HG03196 (cell line): ENCODE results near the gene RBPMS2.

Experiments
- ATAC-seq: cut with Tn5 transposase; IDR thresholded peaks from one replicate; pipeline ENCODE4 v1.9.1; 2021; ENCODE audit not compliant: unreplicated experiment

Gene RBPMS2

DNA sequence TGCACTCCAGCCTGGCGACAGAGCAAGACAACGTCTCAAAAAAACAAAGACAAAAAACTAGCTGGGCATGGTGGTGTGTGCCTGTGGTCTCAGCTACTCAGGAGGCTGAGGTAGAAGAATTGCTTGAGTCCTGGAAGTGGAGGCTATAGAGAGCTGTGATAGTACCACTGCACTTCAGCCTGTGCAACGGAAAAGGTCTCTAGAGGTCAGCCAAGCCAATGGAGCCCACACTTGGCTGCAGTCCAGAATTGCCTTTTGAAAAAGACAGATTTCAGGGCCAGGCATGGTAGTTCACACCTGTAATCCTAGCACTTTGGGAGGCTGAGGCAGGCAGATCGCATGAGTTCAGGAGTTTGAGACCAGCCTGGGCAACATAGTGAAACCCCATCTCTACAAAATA lies 8.4 kb upstream of the RBPMS2 start:
- ATAC-seq = no peak

DNA sequence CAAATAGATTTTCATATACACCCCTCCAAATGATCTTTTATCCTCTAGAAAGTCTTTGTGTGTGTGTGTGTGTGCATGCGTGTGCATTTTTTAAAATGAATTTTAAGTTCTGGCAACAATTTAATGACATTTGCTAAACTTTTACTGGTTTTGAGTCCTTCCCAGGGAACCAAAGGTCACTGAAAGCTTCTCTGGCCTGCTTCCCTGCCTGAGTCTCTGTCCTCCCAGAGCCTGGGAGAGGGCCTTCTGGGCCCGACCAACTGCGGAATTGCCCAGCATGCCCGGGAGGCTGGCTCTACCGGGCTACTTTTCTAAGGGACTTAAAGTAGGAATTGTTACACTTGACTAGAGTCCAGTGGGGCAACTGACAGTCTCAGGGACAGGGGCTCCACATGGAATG lies 7.4 kb upstream of the RBPMS2 start:
- no peak for ATAC-seq

DNA sequence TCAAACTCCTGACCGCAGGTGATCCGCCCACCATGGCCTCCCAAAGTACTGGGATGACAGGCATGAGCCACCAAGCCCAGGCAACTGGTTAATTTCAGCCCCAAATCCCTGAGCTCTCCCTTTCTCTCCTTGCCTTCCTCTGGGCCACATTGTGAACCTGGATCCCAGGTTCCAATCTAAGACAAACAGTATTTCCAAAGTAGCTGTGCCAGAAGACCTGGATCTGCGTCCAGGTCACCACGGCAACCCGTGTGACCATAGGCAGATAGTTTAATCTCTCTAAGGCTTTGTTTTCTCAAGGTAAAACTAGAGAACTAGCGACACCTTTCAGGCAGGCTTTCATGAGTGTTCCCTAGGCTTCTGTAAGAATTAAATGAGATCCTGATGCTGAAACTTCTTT lies 5.9 kb upstream of the RBPMS2 start:
- no peak for ATAC-seq

DNA sequence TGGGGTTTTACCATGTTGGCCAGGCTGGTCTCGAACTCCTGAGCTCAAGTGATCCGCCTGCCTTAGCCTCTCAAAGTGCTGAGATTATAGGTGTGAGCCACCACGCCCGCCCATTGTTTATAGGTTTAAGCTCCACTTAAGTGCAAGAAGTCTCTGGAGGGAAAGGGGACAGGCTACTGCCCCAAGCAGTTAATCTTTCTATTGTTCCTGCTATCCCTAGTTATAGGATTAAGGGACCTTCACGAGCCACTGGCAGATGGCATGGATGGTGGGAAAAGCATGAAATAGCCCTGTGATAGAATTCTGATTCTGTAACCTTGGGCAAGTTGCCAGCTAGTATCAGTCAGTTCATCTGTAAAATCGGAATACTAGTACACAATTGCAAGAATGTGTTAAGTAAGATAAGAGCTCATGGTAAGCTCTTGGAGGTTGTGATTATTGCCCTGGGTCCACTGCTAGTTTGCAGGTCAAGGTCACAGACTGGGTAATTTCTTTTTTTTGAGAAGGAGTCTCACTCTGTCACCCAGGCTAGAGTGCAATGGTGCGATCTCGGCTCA lies 5.3 kb upstream of the RBPMS2 start:
- no peak for ATAC-seq

DNA sequence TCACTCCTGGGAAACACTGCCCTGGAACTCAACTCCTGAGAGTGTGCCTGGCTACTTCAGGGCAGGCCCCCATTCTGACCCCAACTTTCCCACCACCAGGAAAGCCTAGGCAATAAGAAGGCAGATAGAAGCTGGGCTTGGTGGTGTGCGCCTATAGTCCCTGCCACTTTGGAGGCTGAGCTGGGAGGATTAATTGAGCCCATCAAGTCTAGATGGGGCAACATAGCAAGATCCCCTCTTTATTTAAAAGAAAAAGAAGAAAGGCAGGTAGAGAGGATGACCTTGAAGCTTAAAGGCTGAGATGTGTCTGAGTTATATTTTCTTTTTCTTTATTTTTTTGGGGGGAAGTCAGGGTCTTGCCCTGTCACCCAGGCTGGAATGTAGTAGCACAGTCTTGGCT lies 4.2 kb upstream of the RBPMS2 start:
- ATAC-seq = no peak

DNA sequence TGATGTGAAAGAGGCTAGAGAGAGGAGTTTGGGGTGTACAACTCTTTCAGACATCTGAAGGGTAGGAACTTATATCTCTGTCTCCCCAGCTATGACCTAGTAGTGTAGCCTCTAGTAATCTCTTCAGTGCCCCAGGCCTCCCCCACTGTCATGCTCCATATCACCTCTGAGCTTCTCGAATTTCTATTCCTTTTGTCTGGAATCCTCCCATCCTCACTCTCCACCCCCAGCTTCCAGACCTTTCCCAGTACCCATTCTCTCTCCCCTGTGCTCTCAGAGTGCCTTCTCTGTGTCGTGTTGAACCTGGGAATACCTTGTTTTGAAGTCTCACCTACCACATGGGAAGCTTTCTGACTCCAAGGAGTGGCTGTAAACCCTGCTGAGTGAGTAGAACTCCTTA lies 3.6 kb upstream of the RBPMS2 start:
- no peak for ATAC-seq

DNA sequence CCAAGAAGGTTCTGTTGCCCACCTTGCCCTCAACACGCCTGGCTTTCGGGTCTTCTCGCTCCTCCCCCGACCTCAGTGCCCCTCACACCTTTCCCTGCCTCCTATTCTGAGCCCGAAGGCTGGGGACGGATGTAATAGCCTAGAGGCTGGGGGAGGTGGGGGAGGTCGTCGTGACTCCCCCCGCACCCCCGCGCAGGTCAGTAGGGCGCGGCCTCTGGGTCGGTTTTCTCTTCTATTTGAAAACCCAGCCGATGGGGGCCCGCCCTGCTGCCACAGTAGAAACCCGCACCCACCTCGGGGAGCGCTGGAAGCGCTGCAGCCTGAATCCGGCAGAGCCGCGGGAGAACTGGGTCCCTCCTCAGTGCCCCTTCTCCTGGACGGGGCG lies 1.0 kb upstream of the RBPMS2 start:
- ATAC-seq = no peak

DNA sequence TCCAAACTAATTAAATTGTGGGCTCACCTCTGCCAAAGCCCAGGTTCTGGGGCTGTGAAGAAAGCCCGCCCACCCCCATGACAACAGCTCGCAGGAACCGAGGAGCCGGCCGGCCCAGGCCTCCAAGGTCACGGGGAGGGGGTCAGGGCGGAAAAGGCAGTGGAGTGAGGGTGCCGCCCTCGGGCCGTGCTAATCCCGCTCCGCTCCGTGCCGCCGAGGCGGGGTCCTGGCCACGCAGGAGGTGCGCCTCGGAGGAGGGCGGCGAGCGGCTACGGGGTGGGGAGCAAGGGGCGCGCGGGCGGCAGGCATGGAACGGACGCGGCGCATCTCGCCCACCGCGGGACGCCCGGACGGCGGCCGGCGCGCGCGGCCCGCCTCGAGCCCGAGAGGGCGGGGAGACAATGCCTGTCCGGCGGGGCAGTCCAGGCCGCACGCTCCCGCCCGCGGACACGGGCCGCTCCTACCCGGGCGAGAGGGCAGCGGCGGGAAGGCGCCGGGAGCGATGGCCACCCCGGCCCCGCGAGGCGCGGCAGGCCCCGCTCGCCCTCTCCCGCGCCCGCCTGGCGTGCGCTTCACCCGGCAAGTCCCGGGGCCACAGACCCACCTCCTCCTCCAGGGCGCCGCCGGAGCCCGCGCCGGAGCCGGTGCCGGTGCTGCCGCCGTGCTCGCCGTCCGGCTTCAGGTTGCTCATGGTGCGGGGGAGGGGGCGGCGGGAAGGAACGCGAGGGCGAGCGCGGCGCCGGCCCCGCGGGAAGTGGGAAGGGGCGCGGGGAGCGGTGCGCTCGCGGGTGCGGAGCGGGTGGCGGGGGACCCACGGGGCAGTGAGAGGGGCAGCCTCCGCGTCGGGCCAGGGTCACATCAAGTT lies 528 bp downstream of the RBPMS2 start:
- ATAC-seq = no peak

DNA sequence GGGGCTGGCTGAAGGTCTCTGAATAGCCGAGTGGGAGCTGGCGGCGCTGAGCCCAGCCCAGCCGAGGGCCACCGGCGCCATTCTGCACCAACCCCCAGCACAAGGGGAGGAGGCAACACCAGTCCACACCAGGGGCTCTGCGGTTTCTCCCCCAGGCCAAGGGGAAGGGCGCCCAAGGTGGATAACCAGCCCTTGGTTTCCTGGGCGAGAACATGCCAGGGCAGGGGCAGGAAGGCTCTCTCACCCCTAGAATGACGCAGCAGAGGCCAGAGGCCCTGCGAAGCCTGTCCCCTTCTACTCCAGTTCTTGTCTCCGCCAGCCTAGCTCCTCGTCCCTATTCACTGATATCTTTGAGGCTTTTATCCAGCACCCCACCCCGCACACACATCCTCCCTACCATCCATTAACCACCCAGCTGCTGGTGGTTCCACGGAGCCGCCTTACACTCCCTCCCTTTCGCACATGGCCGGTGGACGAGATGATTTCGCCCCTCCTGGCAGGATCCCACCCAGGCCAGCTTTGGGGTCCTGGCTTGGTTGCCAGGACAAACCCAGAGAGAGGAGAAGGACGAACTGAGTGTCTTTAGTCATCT lies 1.3 kb downstream of the RBPMS2 start:
- no peak for ATAC-seq

DNA sequence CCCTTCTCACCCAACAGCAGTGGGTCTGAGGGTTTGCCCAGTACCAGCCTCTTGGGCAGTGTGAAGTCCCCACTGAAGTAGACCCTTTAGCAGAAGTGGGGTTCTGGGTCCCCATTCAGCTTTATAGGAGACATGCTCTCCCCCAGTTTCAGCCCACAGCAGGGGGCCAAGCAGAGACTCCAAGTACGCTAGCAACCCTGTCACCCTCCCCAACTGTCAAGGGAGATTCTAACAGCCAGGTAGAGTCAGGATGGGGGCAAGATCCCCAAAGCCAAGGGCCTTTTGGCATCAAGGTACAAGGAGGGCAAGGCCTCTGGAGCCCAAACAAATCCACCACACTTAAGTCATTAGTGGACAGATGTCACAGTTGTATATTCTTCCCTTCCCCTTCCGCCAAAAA lies 1.8 kb downstream of the RBPMS2 start:
- ATAC-seq = no peak

DNA sequence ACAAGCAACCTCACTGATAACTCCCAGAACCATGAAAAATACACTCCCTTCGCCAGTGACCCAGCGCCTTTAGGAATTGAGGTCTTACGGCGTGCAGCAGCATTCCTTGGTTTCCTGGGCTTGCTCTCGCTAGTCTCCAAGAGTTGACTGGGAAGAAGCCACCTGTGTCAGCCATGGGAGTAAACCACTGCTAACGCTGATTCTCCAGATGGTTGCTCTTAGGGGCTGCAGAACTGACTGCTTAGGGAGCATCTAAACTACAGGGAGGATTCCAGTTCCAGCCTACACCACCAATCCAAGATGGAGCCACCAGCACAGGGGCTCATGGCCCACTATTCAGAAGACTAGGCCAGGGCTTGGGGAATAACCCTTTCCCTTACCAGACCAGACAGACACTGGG lies 2.4 kb downstream of the RBPMS2 start:
- ATAC-seq = no peak

DNA sequence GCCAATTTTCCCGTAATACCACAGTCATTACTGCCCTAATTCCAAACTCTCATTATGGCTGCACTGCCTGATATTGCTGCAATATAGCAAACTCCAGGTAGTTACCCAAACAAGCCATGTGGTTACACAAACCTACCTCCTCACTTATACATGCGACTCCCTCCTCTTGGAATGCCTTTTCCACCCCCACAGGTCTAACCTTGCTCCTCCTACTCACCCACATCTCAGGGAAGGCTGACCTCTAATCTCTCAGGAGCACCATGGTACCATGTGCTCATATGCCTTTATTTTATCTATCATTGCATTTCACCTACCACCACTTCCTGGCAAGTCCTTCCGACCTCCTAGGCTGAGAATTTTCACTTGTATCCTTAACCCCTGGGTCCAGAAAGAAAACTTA lies 2.9 kb downstream of the RBPMS2 start:
- ATAC-seq = no peak

DNA sequence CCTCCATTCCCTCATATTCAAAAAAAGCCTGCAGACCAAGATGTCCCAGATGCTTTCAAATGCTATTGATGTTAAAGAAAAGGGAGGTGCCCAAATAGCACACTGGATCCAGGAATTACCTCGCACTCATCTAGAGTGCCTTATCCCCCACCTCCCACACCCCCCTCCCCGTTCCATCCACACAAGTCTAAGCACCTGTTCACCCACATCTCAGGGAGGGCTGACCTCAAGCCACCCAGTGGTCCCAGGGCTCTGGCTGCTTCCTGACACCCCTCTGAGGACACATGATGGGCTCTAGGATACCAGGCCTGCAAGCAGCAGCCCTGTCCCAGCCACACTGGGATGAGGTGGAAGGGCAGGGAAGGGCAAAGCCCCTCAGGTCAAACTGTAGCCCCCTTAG lies 4.8 kb downstream of the RBPMS2 start:
- ATAC-seq = no peak

DNA sequence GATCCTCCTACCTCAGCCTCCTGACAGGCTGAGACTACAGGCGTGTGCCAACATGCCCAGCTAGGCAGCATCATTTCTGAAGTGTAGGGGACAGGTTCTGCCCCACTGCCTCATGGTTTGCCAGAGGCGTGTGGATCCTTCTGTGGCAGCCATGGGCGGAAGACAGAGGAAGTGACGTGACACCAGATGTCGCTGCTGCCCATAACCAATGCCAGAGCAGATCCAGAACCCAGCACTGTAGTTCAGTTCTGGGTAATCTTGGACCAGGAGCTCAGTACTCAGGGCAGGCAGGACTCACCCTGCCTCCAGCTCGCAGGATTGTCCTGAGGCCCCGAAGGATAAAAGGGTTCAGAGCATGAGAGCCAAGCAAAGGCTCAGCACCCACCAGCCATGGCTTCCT lies 8.2 kb downstream of the RBPMS2 start:
- no peak for ATAC-seq

DNA sequence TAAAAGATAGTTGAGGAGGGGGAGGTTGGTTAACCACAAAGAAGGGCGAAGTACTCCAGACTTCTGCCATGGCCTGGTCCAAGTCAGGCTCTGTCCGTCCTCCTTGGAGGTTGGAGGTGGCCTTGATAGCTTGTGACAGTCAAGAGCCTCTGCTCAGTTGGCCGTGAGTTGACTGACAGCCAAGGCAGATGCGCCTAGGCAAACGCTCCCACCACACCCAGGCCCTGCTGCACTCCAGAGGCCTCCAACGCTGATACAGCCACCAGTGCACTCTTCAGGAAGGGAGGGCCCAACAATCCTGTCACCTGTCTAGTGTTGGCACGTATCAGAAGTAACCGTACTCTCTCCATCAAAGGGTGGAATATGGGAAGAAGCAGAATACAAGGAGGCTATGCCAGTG lies 9.3 kb downstream of the RBPMS2 start:
- no peak for ATAC-seq

DNA sequence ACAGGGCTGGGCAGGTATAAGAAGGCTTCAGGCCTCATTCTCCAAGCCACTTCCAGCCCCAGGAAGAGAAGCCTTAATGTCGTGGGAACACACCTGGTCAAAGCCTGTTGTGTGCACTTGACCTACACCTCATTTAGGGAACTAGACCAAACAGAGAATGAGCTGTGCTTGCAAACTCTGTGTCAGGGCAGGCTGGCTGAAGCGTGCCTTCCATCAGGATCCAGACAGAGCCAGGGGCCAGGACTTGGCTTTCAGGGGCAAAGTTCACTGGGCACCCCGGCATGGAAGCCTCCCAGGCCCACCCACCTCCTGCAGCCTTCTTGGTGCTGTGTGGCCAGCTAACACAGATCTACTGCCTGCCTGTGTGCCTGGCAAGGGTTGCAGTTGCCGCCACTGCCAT lies 11.5 kb downstream of the RBPMS2 start:
- no peak for ATAC-seq

DNA sequence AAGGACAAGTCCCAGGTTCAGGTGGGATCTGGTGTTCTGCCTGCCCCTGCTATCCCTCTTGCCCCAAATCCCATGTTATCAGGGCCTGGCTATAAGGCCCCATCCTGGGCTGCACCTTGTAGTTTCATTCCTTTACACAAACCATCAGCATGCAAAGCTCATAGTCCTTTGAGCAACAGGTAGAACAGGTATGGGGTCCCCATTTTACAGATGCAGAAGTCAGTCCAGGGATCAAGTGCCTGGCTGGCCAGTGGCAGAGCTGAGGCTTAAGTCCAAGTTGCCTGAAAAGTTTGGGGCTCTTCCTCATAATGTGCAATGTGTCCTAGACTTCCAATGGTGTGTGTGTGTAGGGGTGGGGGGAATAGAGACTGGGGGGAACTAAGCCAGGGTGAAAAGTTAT lies 11.9 kb downstream of the RBPMS2 start:
- no peak for ATAC-seq

DNA sequence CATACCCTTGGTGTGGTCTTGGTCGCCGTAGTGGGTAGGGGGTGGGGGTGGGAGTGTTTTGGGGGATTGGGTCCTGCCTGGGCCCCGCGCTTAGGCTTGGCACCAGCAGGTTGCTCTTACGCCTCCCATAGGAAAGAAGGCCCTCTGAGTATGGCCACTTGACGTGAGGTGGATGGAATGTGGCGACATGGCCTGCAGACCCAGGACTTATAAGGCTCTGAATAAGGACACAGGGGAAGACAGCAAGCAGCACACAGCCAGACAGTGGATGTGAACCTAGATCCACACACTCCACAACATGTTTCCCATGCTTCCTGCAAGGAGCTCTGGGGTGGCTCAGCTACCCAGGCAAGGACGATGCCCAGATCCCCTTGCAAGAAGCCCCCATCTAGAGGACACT lies 12.4 kb downstream of the RBPMS2 start:
- no peak for ATAC-seq

DNA sequence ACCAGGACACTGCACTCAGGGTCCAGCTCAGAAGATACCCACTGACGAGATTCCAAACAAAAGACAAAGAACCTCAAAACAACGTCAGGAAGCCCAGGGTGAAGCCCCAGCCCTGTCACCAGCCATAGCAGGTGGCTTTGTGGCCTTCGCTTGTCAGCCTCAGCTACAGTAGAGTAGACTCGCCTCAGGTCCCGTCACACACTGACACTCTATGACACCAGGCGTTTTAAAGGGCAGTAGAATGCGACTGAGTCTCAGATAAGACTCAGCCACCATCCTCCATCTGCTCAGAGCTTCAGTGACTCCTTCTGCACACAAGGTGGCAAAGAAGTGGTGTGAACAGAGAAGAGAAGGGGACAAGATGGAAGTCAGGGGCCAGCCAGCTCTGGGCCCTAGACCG lies 12.8 kb downstream of the RBPMS2 start:
- no peak for ATAC-seq

DNA sequence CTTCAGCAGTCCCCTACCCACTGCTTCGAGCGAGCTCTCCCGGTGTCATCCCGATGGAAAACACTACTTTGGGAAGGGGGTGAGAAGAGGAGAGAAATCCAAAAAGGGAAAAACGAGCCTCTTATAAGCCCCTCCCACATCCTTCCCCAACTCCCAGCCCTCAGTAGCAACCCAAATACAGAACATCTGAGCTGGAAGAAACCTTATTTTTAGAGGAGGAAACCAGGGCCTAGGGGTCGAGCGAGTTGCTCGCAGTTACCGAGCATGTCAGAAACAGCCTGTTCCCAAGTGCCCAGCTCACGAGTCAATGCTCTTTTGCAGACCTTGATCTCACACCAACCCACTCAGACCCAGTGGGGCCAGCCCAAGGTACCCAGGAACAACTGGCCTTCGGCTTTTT lies 14.2 kb downstream of the RBPMS2 start:
- no peak for ATAC-seq

DNA sequence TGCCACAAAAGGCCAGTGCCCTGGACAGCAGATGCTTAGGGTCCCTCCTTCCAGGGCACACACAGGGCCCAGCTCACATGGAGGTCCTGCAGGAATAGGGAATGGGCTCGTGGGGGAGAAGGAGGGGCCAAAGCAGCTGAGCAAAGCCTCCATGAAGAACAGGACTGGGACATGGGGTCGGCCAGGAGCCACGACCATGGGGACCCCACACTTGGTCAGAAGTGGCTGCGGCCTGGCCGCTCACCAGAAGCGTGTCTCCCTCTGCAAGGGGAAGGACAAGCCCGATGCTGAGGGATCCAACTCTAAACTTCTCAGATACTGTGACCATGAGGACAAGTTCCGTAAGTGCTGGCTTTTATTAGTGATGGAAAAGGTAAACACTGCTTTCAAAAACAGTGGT lies 15.3 kb downstream of the RBPMS2 start:
- ATAC-seq = no peak

DNA sequence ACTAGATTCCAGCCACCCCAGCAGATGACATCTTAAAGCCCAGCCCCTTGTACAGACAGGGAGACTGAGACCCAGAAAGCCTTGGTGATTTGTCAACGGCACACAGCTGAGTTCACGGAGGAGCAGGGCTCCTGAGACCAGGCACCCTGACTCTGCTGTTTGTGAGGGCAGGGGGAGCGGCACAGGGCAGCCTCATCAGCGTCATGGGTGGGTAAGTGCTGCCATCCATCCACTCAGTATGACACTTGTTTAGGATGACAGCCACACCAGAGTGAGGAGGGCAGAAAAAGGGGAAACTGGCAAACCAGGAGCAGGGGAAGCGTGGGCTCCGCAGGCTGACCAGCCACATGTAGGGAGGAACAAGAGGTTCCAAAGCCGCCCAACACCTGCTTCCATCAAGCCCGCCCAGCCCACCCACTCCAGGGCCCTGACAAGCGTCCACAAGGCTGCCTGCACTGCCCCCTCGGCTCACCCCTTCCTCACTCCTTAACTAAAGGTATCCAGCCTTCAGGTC lies 19.9 kb downstream of the RBPMS2 start:
- no peak for ATAC-seq
